Mesothelial cell of epicardium (in vitro differentiated cells): ENCODE data around the gene FKBP7. TPM values are rescaled to one million over a fixed set of nuclear protein-coding genes. Genes with fewer than 3 reads are reported as not detected.
"Not testable (repeated sequence)": the region's sequence is repeated elsewhere in the genome, so short reads cannot be mapped to it uniquely, and the experiment has no call there.

Source experiments
- DNase-seq, 2 experiments: peaks; one replicate each; pipeline ENCODE4 v3.0.0; 2021; ENCODE audit warnings: low spot score in 2 of 2; ENCODE audit not compliant: unreplicated experiment in 2 of 2
- H3K27ac Mint-ChIP-seq: 2 replicates; pipeline ENCODE4 v1.8.0; 2021; ENCODE audit warnings: mixed read lengths
- H3K27me3 Mint-ChIP-seq: 2 replicates; pipeline ENCODE4 v1.8.0; 2021; ENCODE audit warnings: low read depth, mixed read lengths
- H3K36me3 Mint-ChIP-seq: 2 replicates; pipeline ENCODE4 v1.8.0; 2021; ENCODE audit warnings: mixed read lengths
- H3K4me1 Mint-ChIP-seq: 2 replicates; pipeline ENCODE4 v1.8.0; 2021; ENCODE audit warnings: mixed read lengths
- H3K4me3 Mint-ChIP-seq: 2 replicates; pipeline ENCODE4 v1.8.0; 2021; ENCODE audit warnings: mild to moderate bottlenecking, moderate library complexity, mixed read lengths
- H3K9me3 Mint-ChIP-seq: 2 replicates; pipeline ENCODE4 v1.8.0; 2021; ENCODE audit warnings: mixed read lengths
- CTCF ChIP-seq: fragments of 200-600 bp; sonication (generic); IDR thresholded peaks from one replicate; pipeline ENCODE4 v1.5.0; 2021; ENCODE audit warnings: antibody characterized with exemption; ENCODE audit not compliant: unreplicated experiment
- total RNA-seq: library from RNA; stranded (reverse); gene quantifications from 3 replicates; pipeline ENCODE4 v1.2.1, GENCODE V29; 2021

Gene FKBP7
- total RNA-seq, 1 donor from 2014 or later, result 49.7 TPM

GRCh38 chr2:178425255-178425827, 53.1 kb downstream of the FKBP7 start:
- H3K27ac Mint-ChIP-seq, result no peak overlapping the region
- no peaks in the 10 kb centered on the region for H3K4me1 Mint-ChIP-seq
- no peaks in the 10 kb centered on the region for H3K27me3 Mint-ChIP-seq
- peaks cover 30% of the 10 kb centered on the region for H3K9me3 Mint-ChIP-seq
- DNase-seq, result no peak
- H3K36me3 Mint-ChIP-seq, result peaks cover 38% of the 10 kb centered on the region
- H3K4me3 Mint-ChIP-seq, result no peak overlapping the region
- TF ChIP-seq CTCF, result no peak

DNA sequence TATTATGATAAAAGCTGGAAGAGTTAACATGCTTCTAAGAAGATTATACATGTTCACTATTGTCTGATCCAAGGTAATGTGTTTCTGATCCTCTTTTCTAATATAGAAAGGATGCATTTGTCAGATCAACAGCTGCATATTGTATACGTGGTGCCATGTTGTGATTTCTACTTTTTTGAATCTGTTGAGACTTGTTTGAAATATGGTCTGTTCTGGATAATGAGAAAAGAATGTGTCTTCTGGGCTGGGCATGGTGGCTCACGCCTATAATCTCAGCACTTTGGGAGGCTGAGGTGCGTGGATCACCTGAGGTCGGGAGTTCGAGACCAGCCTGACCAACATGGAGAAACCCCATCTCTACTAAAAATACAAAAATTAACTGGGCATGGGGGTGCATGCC, 54.7 kb downstream of the FKBP7 start:
- H3K9me3 Mint-ChIP-seq, result peaks cover 30% of the 10 kb centered on the region
- H3K36me3 Mint-ChIP-seq, result peaks cover 31% of the 10 kb centered on the region
- H3K4me3 Mint-ChIP-seq, H3K4me1 Mint-ChIP-seq, DNase-seq, H3K27ac Mint-ChIP-seq, H3K27me3 Mint-ChIP-seq: not testable (repeated sequence)

DNA sequence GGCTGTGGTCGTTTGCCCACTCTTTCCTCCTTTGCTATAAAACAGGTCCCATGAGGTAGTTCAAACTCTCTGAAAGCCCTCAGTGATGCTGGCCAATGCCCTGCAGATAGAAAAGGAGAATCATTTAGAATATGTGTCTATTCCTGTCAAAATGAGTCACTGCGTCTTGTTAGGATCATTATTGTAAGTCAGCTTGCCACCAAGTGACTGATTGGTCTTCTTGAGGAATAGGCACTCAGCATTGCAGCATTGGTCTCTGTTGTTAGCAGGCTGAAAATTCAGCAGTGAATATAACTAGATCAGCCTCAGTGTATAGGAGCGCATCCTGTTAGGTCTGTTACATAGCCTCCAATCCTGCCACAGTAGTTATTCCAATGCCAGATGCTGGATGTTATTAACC, 56.3 kb downstream of the FKBP7 start:
- Mint-ChIP-seq H3K9me3 (peaks cover 30% of the 10 kb centered on the region), H3K27me3 (no peaks in the 10 kb centered on the region), H3K27ac (no peak overlapping the region), H3K4me3 (no peak overlapping the region), H3K36me3 (peaks cover 23% of the 10 kb centered on the region), H3K4me1 (no peaks in the 10 kb centered on the region)
- no peak for DNase-seq
- TF ChIP-seq CTCF, result no peak

DNA sequence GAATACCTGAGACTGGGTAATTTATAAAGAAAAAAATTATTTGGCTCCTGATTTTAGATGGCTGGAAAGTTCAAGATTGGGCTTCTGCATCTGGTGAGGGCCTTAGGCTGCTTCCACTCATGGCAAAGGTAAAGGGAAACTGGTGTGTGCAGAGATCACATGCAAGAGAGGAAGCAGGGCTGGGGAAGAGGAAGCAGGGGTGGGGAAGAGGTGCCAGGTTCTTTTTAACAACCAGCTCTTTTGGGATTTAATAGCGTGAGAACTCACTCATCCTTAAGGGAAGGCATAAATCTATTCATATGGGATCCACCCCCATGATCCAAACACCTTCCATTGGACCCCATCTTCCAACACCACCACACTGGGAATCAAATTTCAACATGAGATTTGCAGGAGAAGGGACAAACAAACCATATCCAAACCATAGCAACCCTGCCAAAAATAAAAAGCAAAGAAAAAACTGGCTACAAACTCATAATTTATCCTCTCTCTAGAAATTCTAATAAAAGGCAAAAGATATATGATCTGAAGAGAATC, 57.9 kb downstream of the FKBP7 start:
- no peak overlapping the region for H3K27ac Mint-ChIP-seq
- no peak for TF ChIP-seq CTCF
- peaks cover 18% of the 10 kb centered on the region for H3K9me3 Mint-ChIP-seq
- peaks cover 13% of the 10 kb centered on the region for H3K36me3 Mint-ChIP-seq
- DNase-seq, result no peak
- H3K4me3 Mint-ChIP-seq, result no peak overlapping the region
- H3K27me3 Mint-ChIP-seq, result no peaks in the 10 kb centered on the region
- no peaks in the 10 kb centered on the region for H3K4me1 Mint-ChIP-seq

GRCh38 chr2:178419123-178419522, 59.3 kb downstream of the FKBP7 start:
- Mint-ChIP-seq H3K4me3 (no peak overlapping the region), H3K27me3 (no peaks in the 10 kb centered on the region), H3K36me3 (peaks cover under 1% of the 10 kb centered on the region), H3K9me3 (peaks cover 4% of the 10 kb centered on the region), H3K27ac (no peak overlapping the region), H3K4me1 (peaks cover 9% of the 10 kb centered on the region)
- no peak for DNase-seq
- peak; percentile 46 for TF ChIP-seq CTCF

GRCh38 chr2:178418426-178418825, 60.0 kb downstream of the FKBP7 start:
- H3K36me3 Mint-ChIP-seq, result no peaks in the 10 kb centered on the region
- TF ChIP-seq CTCF, result no peak
- no peak overlapping the region for H3K27ac Mint-ChIP-seq
- H3K4me1 Mint-ChIP-seq, result peaks cover 14% of the 10 kb centered on the region
- H3K9me3 Mint-ChIP-seq, result peaks cover under 1% of the 10 kb centered on the region
- DNase-seq, result no peak
- H3K4me3 Mint-ChIP-seq, result no peak overlapping the region
- no peaks in the 10 kb centered on the region for H3K27me3 Mint-ChIP-seq
